Common myeloid progenitor, CD34-positive (primary cell): ENCODE data around the gene MET.
"Not testable (repeated sequence)": the region's sequence is repeated elsewhere in the genome, so short reads cannot be mapped to it uniquely, and the experiment has no call there.

ENCODE experiments used
- CTCF ChIA-PET: fragments of 350-600 bp; sonication (Branson Sonifier 250); formaldehyde crosslinking; loops from one replicate; lab custom pipeline; 2021; ENCODE audit warnings: antibody characterized with exemption; lab: Charles Lee
- POLR2A ChIA-PET: fragments of 350-600 bp; sonication (Branson Sonifier 250); formaldehyde crosslinking; loops from one replicate; lab custom pipeline; 2021; ENCODE audit warnings: antibody characterized with exemption; lab: Charles Lee
- DNase-seq, 3 donors: peaks; one replicate each; pipeline versions ENCODE4 v3.0.0 to v3.0.0-alpha.2; 2013
- H3K27ac ChIP-seq, 2 experiments: 1 replicate in 1 of 2; 2 replicates in 1 of 2; pipeline ENCODE4 v1.7.0; 2013; ENCODE audit warnings: inconsistent platforms in 2 of 2, low read length in 2 of 2, mild to moderate bottlenecking in 2 of 2, low read depth in 1 of 2, moderate library complexity in 1 of 2; ENCODE audit not compliant: severe bottlenecking in 2 of 2, insufficient read depth in 1 of 2, poor library complexity in 1 of 2
- H3K27me3 ChIP-seq, 5 experiments: replicated peaks in 2 of 5; 1 replicate in 3 of 5; 2 replicates in 2 of 5; pipeline versions ENCODE4 v1.6.1 to v1.7.0; 2013; ENCODE audit warnings: low read length in 4 of 5, mild to moderate bottlenecking in 2 of 5, moderate library complexity in 2 of 5, inconsistent platforms in 1 of 5; ENCODE audit not compliant: insufficient read depth in 5 of 5, control insufficient read depth in 4 of 5
- H3K36me3 ChIP-seq, 4 experiments: 1 replicate in 2 of 4; 2 replicates in 2 of 4; pipeline versions ENCODE4 v1.6.1 to v1.7.0; 2013; ENCODE audit warnings: low read length in 3 of 4, control low read depth in 1 of 4, mild to moderate bottlenecking in 1 of 4; ENCODE audit not compliant: control insufficient read depth in 4 of 4, insufficient read depth in 4 of 4
- H3K4me1 ChIP-seq, 4 experiments: 1 replicate in 3 of 4; 2 replicates in 1 of 4; pipeline versions ENCODE4 v1.6.1 to v1.7.1; 2013; ENCODE audit warnings: low read length in 3 of 4, mild to moderate bottlenecking in 3 of 4, control low read depth in 1 of 4, inconsistent platforms in 1 of 4, moderate library complexity in 1 of 4; ENCODE audit not compliant: control insufficient read depth in 4 of 4, insufficient read depth in 4 of 4; ENCODE audit errors: control extremely low read depth in 1 of 4
- H3K4me3 ChIP-seq, 7 experiments: 1 replicate in 4 of 7; 2 replicates in 3 of 7; pipeline versions ENCODE4 v1.5.1 to v1.7.0; 2013; ENCODE audit warnings: mild to moderate bottlenecking in 7 of 7, low read length in 6 of 7, moderate library complexity in 6 of 7, inconsistent platforms in 2 of 7, low read depth in 2 of 7, control low read depth in 1 of 7; ENCODE audit not compliant: insufficient read depth in 4 of 7, control insufficient read depth in 1 of 7; ENCODE audit errors: extremely low read depth in 1 of 7
- H3K9me3 ChIP-seq, 5 experiments: 1 replicate in 4 of 5; 2 replicates in 1 of 5; pipeline versions ENCODE4 v1.6.1 to v1.7.1; 2013; ENCODE audit warnings: low read length in 4 of 5, mild to moderate bottlenecking in 2 of 5, inconsistent platforms in 1 of 5, low read depth in 1 of 5, moderate library complexity in 1 of 5; ENCODE audit not compliant: control insufficient read depth in 4 of 5, insufficient read depth in 2 of 5; ENCODE audit errors: control extremely low read depth in 1 of 5
- WGBS: methylation state at CpG from one replicate; pipeline ENCODE4 v1.1.5; 2013; ENCODE audit not compliant: insufficient coverage; 5-methylcytosine and 5-hydroxymethylcytosine counted together

The MET gene

DNA sequence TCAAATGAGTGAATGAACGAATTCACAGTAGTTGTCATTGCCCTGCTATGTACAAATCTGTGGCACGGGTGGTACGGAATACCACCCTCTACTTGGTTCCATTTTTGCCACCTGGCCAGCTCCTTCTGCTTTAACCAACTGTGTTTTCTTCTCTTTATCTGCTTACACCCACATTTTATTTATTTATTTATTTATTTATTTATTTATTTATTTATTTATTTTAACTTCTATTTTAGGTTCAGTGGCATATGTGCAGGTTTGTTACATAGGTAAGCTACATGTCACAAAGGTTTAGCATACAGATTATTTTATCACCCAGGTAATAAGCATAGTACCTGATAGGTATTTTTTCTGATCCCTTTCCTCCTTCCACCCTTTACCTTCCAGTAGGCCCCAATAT lies 148.2 kb downstream of the MET start:
- H3K9me3 ChIP-seq: peaks cover 0 to 6% (median 0%) of the 10 kb centered on the region in 5 experiments
- H3K27me3 ChIP-seq: no peaks in the 10 kb centered on the region
- POLR2A ChIA-PET: no interaction called here
- H3K27ac ChIP-seq: no peak overlapping the region
- peaks cover 0 to 6% (median 3%) of the 10 kb centered on the region in 4 experiments for H3K4me1 ChIP-seq
- CTCF ChIA-PET: interaction anchor here (1.6 kb wide), 1 partner anchor 15 kb away, joined by 3 read pairs; no protein-coding TSS in a partner anchor
- WGBS: 100% methylated on average over 1 of the region's 3 CpGs
- H3K4me3 ChIP-seq: no peak overlapping the region
- no peak for DNase-seq
- H3K36me3 ChIP-seq: no peaks in the 10 kb centered on the region

DNA sequence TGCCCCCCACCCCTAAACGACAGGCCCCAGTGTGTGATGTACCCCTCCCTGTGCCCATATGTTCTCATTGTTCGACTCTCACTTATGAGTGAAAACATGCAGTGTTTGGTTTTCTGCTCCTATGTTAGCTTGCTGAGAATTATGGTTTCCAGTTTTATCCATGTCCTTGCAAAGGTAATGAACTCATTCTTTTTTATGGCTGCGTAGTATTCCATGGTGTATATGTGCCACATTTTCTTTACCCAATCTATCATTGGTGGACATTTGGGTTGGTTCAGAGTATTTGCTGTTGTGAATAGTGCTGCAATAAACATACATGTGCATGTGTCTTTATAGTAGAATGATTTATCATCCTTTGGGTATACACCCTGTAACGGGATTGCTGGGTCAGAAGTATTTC lies 149.7 kb downstream of the MET start:
- CTCF ChIA-PET, POLR2A ChIA-PET: not testable (repeated sequence)

DNA sequence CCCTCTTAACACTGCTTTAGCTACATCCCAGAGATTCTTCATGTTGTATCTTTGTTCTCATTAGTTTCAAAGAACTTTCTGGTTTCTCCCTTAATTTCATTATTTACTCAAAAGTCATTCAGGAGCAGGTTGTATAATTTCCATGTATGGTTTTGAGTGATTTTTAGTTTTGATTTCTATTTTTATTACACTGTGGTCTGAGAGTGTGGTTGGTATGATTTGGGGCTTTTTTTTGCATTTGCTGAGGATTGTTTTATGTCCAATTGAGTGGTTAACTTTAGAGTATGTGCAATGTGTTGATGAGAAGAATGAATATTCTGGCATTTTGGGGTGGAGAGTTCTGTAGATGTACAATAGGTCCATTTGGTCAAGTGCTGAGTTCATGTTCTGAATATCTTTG lies 152.5 kb downstream of the MET start:
- CTCF ChIA-PET: interaction anchor here (0.6 kb wide), 1 partner anchor 902 kb away, joined by 3 read pairs; no protein-coding TSS in a partner anchor
- Histone ChIP-seq H3K9me3 (peaks cover 0 to 8% (median 0%) of the 10 kb centered on the region in 5 experiments), H3K36me3 (no peaks in the 10 kb centered on the region), H3K4me3 (no peak overlapping the region), H3K27ac (no peak overlapping the region), H3K4me1 (peaks cover 0 to 10% (median 5%) of the 10 kb centered on the region in 4 experiments), H3K27me3 (no peaks in the 10 kb centered on the region)
- DNase-seq: no peak
- POLR2A ChIA-PET: no interaction called here

More for the DNA sequence above, 149.7 kb downstream of the MET start:
- DNase-seq, H3K9me3 ChIP-seq, H3K27ac ChIP-seq, H3K27me3 ChIP-seq, H3K4me3 ChIP-seq, H3K4me1 ChIP-seq, H3K36me3 ChIP-seq: not testable (repeated sequence)
- no CpG with 5 or more reads among the region's 4 CpGs for WGBS

DNA sequence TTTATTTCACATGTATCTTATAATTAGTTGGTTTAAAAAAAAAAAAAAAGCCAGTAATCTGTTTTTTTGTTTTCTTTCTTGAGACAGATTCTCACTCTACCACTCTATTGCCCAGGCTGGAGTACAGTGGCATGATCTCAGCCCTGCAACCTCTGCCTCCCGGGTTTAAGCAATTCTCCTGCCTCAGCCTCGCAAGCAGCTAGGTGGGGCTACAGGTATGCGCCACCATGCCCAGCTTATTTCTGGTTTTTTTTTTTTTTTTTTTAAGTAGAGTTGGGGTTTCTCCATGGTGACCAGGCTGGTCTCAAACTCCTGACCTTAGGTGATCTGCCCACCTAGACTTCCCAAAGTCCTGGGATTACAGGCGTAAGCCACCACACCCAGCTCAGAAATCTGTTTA lies 156.3 kb downstream of the MET start:
- CTCF ChIA-PET: interaction anchor here (1.4 kb wide), 1 partner anchor 301 kb away, joined by 3 read pairs; no protein-coding TSS in a partner anchor
- Histone ChIP-seq H3K27me3 (no peaks in the 10 kb centered on the region), H3K4me3 (no peak overlapping the region), H3K9me3 (peaks cover 0 to 8% (median 0%) of the 10 kb centered on the region in 5 experiments), H3K27ac (no peak overlapping the region), H3K4me1 (peaks cover 0 to 11% (median 5%) of the 10 kb centered on the region in 4 experiments), H3K36me3 (no peaks in the 10 kb centered on the region)
- no CpG with 5 or more reads among the region's 4 CpGs for WGBS
- peak in 2 of 3 donors; percentile 34 to 44 for DNase-seq
- POLR2A ChIA-PET: interaction anchor here (0.7 kb wide), 1 partner anchor 14 kb away, joined by 3 read pairs; no protein-coding TSS in a partner anchor

DNA sequence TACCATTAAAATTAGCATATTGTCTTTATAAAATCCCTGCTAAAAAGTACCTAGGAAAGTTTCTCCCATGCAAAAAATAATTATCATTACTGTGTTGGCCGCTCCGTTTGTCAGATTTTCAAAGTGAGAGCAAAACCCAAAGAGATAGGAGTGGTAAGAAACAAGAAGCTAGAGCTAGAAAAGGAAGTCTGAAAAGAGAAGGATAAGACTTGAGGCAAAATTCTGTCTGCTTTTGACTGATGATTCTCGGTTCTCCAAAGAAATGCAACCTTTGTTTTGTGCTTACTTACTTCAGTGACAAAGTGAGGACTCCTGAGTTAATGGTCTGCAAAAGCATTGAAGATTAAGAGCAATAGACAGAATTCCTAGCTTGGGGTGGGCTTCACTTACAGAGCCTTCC lies 157.0 kb downstream of the MET start:
- Histone ChIP-seq H3K27ac (peak overlapping the region in 1 of 2 experiments; percentile 40), H3K36me3 (no peaks in the 10 kb centered on the region), H3K9me3 (peaks cover 0 to 8% (median 0%) of the 10 kb centered on the region in 5 experiments), H3K4me3 (peak overlapping the region in 1 of 7 experiments; percentile 38), H3K4me1 (peaks cover 0 to 11% (median 5%) of the 10 kb centered on the region in 4 experiments), H3K27me3 (no peaks in the 10 kb centered on the region)
- DNase-seq: peak in 2 of 3 donors; percentile 36 to 60
- ChIA-PET POLR2A (no interaction called here), CTCF (no interaction called here)
- WGBS: 0% methylated on average over 1 of the region's 3 CpGs

DNA sequence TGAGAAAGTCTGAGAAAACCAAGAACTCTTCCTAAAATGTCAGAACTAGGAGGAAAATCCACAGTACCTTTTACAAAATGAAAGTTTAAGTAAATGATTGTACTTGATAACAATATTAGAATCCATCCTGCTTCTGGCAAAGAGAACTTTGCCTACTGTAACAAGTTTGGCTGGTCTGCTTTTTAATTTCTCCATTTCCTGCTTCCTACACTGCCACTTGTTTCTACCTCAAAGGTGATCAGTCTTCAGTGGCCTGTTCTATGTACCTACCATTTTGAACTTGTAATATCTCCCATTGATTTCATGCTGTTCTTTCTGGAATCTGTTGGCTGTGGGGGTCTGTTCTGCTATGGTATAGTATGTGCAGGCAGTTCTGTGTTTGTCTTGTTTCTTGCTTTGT lies 157.5 kb downstream of the MET start:
- Histone ChIP-seq H3K4me1 (peaks cover 0 to 11% (median 5%) of the 10 kb centered on the region in 4 experiments), H3K4me3 (peak overlapping the region in 1 of 7 experiments; percentile 38), H3K9me3 (peaks cover 0 to 8% (median 0%) of the 10 kb centered on the region in 5 experiments), H3K36me3 (no peaks in the 10 kb centered on the region), H3K27me3 (no peaks in the 10 kb centered on the region), H3K27ac (peak overlapping the region in 1 of 2 experiments; percentile 40)
- ChIA-PET POLR2A (no interaction called here), CTCF (no interaction called here)
- DNase-seq: no peak

DNA sequence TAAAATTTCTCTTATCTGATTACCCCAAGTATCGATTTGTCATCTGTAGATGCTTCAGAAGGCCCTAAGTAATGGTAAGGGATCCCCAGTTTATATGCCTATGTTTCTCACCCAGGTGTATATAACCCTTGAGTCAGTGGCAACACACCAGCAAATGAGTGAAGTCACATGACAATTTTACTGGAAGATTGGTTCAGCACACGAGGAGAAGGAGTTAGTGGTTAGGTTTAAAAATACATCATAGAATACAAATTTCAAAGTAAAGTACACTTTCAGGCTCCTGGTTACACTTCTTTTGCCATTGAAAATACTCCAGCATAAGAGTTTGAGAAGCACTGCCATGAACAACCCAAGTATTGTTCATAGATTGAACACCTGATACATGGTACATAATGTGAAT lies 160.7 kb downstream of the MET start:
- 100% methylated on average over 1 of the region's 2 CpGs for WGBS
- CTCF ChIA-PET: interaction anchor here (1.0 to 1.5 kb wide), 2 partner anchors 241 to 654 kb away, joined by 3 read pairs; no protein-coding TSS in a partner anchor
- no peak overlapping the region for H3K4me3 ChIP-seq

More for the DNA sequence above, 160.7 kb downstream of the MET start:
- no peaks in the 10 kb centered on the region for H3K9me3 ChIP-seq
- peaks cover 0 to 11% (median 5%) of the 10 kb centered on the region in 4 experiments for H3K4me1 ChIP-seq
- H3K27ac ChIP-seq: no peak overlapping the region
- H3K27me3 ChIP-seq: no peaks in the 10 kb centered on the region
- no peak for DNase-seq
- POLR2A ChIA-PET: no interaction called here
- no peaks in the 10 kb centered on the region for H3K36me3 ChIP-seq
